ENCODE results near the gene DPP4.

GRCh38 chr2:162082036-162082435, 8.0 kb upstream of the DPP4 start:
- TF ChIP-seq, protein P1, sequence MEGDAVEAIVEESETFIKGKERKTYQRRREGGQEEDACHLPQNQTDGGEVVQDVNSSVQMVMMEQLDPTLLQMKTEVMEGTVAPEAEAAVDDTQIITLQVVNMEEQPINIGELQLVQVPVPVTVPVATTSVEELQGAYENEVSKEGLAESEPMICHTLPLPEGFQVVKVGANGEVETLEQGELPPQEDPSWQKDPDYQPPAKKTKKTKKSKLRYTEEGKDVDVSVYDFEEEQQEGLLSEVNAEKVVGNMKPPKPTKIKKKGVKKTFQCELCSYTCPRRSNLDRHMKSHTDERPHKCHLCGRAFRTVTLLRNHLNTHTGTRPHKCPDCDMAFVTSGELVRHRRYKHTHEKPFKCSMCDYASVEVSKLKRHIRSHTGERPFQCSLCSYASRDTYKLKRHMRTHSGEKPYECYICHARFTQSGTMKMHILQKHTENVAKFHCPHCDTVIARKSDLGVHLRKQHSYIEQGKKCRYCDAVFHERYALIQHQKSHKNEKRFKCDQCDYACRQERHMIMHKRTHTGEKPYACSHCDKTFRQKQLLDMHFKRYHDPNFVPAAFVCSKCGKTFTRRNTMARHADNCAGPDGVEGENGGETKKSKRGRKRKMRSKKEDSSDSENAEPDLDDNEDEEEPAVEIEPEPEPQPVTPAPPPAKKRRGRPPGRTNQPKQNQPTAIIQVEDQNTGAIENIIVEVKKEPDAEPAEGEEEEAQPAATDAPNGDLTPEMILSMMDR (IDR thresholded peaks at IDR 0.05) = no peak
- TF ChIP-seq POLR2A (IDR thresholded peaks at IDR 0.05) = no peak
